ENCODE data around the gene DHTKD1. TPM values are rescaled to one million over a fixed set of nuclear protein-coding genes. Genes with fewer than 3 reads are reported as not detected.
"Not testable (repeated sequence)": the region's sequence is repeated elsewhere in the genome, so short reads cannot be mapped to it uniquely, and the experiment has no call there.

DHTKD1 gene
- total RNA-seq, 1 donor from 2014 or later: 56.3 TPM

DNA sequence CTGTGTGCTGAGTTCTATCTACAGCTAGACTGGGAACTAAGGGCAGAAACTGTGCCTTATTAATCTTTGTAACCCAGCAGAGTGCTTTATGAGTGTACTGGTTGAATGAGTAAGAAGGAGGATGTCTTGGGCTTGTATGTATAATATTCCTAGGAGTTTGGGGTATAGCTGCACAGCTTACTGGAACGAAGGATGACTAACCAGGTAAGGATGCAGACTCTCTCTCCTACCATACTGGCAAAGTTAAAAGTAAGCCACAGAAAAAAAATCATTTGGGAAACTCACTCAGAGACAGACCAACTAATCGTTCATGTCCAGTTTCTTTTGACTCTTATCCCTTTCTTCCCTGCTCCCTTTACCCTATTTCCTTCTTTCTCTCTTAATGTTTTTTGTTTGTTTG lies 1.4 kb upstream of the DHTKD1 start:
- DNase-seq (ENCODE audit: low spot score): no peak

DNA sequence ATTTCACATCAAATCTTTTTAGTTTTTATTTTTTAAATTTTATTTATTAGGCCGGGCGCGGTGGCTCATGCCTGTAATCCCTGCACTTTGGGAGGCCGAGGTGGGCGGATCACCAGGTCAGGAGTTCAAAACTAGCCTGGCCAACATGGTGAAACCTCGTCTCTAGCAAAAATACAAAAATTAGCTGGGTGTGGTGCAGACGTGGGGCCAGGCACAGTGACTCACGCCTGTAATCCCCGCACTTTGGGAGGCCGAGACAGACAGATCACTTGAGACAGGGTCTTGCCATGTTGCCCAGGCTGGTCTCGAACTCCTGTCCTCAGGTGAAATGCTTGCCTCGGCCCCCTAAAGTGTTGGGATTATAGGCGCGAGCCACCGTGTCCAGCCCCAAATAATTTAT lies 2.7 kb downstream of the DHTKD1 start:
- not testable (repeated sequence) for DNase-seq (ENCODE audit: low spot score)

DNA sequence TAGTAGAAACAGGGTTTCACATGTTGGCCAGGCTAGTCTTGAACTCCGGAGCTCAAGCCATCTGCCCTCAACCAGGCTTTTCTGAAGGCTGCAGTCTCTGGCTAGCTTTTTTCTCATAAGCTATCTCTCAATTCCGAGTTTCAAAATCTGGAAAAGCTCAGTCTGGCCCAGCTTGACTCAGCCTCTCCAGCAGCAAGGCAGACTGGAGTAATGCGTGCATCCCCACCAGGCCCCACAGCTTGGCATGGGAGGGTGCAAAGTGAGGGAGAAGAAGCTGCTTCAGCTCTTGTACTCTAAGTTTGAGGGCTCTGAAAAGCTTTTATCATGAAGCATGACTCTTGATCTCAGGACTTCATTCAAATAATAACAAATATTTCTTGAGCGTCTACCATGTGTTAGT lies 4.8 kb downstream of the DHTKD1 start:
- DNase-seq (ENCODE audit: low spot score): peak; percentile 94

DNA sequence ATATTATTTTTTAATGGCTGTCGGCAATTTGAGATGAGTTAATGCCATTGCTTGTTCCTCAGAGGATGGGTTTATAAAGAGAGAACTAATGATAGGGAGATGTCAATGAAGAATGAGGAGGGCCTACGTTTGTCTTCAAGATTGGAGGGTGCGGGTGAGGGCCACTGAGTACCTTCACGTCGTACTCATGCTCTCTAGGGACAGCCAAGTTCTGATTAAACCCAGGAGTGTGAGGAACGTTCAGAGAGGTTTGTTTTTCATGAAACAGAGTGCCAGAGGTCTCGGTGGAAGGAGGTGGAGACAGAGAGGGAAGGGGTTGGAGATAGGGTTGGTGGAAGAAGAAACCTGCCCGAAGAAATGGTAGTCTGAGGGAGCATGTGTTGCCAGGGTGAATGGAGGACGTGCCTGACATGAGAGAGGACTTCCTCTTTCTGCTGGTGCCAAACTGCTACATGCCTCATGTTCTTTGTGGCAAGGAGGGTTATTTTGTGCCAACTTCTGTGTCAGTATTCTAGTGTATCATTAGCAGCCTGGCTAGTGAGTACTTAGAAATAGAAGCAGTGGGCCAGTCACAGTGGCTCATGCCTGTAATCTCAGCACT lies 8.9 kb downstream of the DHTKD1 start:
- DNase-seq (ENCODE audit: low spot score): no peak

DNA sequence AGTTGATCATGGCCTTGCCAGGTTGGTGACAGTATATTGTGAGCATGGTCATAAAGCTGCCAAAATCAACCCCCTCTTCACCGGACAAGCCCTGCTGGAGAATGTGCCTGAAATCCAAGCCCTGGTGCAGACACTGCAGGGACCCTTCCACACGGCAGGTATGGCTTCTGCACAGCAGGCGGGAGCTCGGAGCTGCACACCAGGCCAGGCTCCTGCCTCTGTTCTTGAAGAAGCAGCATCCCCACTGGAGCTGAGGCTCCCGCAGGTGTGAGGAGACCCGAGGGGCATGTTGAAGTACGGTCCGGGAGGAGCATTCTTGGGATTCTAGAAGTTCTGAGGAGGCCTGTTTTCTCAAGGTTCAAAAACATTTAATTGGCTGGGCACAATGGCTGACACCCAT lies 12.7 kb downstream of the DHTKD1 start:
- no peak for DNase-seq (ENCODE audit: low spot score)

DNA sequence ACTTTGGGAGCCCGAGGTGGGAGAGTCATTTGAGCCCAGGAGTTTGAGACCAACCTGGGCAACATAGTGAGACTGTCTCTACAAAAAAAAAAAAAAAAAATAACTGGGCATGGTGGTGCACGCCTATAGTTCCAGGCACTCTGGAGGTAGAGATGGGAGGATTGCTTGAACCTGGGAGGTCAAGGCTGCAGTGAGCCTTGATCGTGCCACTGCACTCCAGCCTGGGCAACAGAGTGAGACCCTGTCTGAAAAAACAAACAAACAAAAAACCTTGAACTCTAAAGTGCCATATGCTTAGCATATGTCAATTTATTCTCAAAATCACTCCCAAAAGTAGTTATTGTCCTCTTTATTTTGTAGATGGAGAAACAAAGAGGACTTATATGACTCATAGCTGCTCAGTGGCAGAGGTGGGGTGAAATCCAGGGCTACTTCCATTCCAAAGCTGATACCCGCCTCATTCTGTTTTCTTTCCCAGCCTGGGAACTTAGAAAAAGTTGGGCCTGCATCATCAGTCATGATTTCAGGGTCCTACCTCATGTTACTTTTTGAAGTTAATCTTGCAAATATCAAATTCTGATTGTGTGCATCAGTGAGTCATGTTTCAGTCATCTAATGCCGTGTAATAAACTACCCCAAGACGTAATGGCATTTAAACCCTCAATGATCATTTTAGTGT lies 13.3 kb downstream of the DHTKD1 start:
- DNase-seq (ENCODE audit: low spot score): no peak

DNA sequence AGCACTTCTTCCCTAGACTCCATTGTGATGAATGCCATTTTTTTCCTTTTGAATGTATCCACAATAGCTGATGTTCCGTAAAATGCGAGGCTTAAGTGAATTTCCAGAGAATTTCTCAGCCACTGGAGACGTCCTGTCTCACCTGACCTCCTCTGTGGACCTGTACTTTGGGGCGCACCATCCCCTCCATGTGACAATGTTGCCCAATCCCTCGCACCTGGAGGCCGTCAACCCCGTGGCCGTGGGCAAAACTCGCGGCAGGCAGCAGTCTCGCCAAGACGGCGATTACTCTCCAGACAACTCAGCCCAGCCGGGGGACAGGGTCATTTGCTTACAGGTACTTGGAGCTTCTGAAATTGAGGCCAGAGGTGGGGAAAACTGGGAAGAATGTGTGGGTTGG lies 20.2 kb downstream of the DHTKD1 start:
- no peak for DNase-seq (ENCODE audit: low spot score)

DNA sequence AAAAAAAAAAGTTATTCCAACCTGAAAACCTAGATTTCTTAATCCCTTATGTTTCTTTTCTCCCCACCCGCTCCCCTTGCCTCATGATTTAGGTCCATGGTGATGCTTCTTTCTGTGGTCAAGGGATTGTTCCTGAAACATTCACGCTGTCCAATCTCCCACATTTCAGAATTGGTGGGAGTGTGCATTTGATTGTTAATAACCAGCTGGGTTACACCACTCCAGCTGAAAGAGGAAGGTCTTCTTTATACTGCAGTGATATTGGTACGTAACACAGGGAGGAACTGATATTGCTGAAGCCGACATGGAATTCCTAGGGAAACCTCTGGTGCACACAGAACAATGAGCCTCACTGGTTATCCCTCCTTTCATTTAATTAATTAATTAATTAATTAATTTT lies 22.7 kb downstream of the DHTKD1 start:
- no peak for DNase-seq (ENCODE audit: low spot score)

DNA sequence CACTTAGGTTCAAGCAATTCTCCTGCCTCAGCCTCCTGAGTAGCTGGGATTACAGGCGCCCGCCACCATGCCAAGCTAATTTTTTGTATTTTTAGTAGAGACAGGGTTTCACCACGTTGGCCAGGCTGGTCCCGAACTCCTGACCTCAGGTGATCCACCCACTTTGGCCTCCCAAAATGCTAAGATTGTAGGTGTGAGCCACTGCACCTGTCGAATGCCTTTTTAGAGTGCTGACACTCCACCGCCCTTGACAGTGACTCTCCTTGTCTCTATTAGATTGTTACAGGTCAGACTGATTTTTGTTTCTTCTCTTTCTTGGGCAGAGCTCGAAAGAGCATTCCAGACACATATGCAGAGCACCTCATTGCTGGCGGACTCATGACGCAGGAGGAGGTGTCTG lies 28.6 kb downstream of the DHTKD1 start:
- not testable (repeated sequence) for DNase-seq (ENCODE audit: low spot score)

DNA sequence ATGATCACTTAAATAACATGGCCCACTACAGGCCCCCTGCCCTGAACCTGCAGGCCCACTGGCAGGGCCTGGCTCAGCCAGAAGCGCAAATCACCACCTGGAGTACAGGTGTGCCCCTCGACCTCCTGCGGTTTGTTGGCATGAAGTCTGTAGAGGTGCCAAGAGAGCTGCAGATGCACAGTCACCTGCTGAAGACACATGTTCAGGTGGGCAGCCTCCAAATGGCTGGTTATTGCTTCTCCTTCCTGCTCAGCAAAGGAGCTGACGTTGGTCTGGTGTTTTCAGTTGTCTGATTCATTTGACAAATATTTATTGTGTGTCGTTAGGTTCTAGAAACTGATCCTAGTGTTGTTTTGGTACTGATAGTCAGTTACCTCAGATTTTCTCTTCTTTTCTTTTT lies 29.0 kb downstream of the DHTKD1 start:
- no peak for DNase-seq (ENCODE audit: low spot score)

DNA sequence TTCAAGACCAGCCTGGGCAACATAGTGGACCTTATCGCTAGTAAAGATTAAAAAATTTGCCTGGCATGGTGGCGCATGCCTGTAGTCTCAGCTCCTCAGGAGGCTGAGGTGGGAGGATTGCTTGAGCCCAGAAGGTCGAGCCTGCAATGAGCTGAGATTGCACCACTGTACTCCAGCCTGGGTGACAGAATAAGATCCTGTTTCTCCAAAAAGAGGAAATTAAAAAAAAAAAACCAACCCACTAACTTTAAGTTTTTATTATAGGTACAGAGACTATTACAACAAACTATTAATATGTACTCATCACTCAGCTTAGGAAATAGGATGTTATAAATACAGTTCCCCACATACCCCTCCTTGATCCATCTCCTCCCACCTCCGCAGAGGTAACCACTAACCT lies 30.2 kb downstream of the DHTKD1 start:
- no peak for DNase-seq (ENCODE audit: low spot score)

DNA sequence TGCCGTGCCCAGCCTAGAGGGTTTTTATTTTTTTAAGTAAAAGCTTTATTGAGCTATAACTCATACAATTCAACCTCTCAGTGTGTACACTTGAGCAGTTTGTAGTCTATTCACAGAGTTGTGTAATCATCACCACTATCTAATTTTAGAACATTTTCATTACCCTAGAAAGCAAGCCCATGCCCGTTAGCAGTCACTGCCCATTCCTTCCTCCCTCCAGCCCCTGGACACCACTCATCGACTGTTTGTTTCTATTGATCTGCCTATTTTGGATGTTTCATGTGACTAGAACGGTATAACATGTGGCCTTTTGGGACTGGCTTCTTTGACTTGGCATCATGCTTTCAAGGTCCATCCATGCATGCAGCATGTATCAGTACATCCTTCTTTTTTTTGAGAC lies 35.0 kb downstream of the DHTKD1 start:
- no peak for DNase-seq (ENCODE audit: low spot score)

DNA sequence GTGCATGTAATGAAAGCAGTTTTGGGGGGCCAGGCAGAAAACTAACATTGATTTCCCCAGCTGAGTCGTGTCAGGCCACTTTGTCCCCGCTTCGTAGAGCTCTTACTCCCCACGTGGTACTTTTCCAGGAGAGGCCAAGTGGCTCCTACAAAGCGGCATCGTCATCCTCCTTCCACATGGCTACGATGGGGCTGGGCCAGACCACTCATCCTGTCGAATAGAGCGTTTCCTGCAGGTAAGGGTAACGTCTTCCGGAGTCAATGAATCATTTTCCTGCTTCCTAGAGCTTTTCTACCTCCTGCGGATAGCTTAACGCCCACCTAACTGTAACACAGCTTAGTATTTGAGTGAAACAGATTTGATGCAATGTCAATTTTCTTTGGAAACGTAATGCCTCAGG lies 39.0 kb downstream of the DHTKD1 start:
- no peak for DNase-seq (ENCODE audit: low spot score)

DNA sequence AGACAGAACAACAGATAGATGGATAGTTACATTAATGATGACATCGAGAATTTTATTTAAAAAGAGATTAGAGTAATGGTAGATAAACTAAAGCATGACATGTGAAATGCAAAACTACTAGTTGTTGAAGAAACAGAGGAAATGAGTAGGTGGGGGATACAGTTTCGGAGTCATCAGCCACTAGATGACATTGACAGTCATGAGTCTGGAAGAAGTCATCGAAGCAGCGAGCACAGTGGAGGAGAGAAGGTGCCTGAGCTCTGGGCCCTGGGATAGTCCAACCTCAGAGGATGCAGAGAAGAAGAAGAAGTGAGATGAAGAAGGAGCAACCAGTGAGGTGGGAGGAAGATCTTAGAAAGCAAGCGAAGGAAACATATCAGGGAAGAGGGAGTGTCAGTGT lies 40.5 kb downstream of the DHTKD1 start:
- DNase-seq (ENCODE audit: low spot score): no peak

DNA sequence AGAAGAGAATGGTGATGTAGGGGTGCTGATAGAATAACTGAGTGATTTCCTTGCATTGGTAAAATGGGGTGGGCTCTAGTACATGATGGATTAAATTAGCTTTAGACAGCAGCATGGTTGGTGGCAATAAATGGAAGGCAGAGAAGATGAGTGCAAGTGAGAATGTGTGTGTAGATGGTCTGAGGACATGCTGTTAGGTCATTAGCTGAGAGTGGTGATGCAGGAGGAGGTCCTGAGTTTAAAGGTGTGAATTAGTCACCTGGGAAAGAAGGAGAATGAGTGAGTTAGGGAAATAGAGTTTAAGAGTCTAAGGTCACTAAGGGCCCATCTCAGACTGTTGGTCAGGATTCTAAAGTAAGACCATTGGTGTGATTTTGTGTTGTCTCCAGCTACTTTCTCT lies 42.8 kb downstream of the DHTKD1 start:
- DNase-seq (ENCODE audit: low spot score): no peak

DNA sequence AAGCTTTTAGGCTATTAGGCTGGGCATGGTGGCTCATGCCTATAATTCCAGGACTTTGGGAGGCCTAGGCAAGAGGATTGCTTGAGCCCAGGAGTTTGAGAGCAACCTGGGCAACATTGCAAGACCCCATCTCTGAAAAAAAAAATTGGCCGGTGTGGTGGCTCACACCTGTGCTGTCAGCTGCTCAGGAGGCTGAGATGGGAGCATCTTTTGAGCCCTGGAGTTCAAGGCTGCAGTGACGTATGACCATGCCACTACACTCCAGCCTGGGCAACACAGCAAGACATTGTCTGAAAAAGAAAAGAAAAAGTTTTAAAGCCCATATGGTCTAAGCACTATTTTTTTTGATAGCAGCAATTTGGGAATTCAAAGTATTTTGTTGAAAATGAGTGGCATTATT lies 44.9 kb downstream of the DHTKD1 start:
- no peak for DNase-seq (ENCODE audit: low spot score)

DNA sequence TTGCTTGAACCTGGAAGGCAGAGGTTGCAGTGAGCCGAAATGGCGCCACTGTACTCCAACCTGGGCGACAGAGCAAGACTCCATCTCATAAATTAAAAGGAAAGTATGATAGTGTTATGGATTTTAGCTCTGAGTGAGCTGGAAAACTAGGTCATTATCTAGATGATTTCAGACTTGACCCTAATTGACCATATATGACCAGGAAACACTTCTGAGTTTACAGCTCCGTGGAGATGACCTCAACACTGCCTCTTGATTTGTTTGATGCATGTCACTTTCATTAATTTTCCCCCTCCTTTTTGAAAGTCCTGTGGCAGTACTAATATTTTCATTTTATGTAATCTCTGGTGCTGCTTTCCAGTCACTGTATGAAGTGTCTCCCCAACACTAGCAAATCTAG lies 52.9 kb downstream of the DHTKD1 start:
- no peak for DNase-seq (ENCODE audit: low spot score)

DNA sequence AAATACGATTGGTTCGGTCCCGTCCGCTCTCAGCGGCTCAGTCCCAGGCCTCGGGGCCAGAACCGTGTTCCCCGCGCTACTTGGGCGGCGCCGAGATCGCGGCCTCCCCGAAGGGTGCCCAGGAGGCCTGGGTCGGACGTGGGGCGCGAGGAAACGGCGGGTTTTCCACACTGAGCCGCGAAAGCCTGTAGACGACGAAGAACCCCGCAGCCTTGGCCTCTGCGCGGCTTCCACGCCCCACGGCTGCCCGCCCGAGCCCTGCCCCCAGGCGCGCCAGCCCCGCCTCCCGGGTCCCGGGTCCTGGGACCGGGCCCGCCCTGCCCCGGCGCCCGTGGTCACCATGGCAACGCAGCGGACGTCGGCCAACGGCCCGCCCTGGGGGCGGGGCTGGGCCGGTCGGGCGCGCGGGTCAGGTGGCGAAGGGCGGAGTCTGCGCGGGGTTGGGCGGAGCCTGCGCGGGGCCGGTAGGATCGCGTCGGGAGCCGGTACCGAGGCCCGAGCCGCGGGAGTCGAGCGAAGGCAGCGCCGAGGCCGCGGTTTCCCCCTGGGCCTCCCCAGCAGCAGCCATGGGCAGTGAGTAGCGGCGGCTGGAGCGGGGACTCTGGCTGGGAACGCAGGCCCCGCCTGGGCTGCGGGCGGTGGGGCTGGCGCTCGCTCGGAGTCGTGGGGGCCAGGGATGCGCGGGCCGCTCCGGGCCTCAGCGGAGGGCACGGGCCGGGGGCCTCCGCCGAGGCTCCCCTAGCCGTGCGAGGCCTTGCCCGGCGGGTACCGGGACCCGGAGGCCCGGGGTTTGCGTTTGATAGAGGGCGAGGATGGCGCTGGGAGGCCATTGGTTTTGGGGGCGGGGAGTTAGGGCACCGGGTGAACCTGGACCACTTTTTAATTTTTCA lies 60.7 kb downstream of the DHTKD1 start, which contains the start of gene SEC61A2:
Gene SEC61A2 (plus strand): TSS at position 456 of the 890 bp plus-strand sequence. CDS start 111 bp downstream, at position 567.
- DNase-seq (ENCODE audit: low spot score): peak; percentile 95

DNA sequence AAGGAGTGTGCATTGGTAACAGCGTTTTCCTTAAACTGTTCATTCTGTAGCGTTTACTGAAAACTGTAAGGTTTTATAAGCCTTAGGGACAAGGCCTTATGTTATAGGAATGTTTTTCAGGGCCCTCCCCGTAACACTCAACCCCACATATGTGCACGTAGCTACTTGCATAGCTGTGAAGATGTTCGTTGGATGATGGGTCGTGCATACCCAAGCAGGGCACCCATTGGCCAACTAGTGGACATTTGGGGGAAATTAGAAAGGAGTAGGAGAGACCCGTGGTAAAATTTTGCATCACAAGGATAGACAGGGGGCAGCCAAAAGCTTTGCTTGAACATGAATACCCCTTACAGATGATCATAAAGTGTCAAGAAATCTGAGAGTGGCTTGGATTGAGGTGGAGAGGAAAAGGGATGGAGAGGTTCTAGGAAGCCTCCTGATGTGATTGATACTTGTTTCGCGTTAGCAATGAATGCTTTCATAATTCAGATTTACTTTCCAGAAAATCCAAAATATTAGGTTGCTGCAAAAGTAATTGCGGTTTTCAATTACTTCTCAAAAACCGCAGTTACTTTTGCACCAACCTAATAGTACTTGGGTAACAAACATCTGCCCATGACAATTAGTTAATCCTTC lies 61.6 kb downstream of the DHTKD1 start:
- peak; percentile 81 for DNase-seq (ENCODE audit: low spot score)

DNA sequence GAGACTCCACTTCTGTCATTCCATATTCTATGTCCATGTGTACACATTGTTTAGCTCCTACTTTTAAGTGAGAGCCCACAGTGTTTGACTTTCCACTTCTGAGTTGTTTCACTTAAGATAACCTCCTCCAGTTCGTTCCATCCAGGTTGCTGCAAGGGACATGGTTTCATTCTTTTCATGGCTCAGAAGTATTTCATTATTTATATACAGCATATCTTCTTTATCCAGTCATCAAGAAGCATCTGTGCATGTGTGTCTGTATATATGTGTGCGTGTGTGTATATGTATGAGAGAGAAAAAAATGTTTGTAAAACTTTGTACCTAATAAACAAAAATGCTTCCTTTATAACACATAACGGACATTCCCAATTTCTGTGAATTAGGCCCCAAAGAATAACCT lies 66.9 kb downstream of the DHTKD1 start:
- DNase-seq (ENCODE audit: low spot score): no peak

DNA sequence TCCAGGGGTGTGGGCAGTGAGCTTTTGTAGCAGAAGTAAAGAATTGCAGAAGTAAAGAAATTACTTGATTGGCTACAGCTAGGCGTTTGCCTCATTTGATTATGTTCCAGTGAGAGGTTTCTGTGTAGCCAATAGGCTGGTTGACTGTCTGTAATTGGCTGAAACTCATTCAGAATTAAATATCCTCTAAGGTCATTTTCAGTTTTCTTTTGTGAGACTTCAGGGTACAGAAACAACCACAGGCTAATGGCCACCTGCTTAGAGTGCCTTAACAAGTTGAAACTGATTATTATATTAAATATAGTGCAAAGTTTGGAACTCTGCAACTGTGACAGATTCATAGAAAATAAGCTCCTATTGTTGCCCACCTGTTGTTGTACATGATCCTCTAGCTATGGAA lies 71.3 kb downstream of the DHTKD1 start:
- DNase-seq (ENCODE audit: low spot score): no peak

DNA sequence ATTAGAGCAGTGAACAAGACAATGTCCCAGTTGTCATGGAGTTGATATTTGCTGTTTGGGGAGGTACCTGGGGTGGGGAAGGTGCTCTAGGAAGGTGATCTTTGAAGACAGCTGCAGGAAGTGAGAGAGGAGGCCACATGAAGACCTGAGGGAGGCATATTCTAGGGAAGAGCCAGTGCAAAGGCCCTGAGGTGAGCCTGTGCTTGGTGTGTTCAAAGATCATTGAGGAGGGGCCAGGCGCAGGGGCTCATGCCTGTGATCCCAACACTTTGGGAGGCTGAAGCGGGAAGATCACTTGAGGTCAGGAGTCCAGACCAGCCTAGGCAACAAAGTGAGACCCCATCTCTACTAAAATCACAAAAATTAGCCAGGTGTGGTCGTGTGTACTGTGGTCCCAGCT lies 75.8 kb downstream of the DHTKD1 start:
- no peak for DNase-seq (ENCODE audit: low spot score)
